SK-N-SH (cell line): ENCODE data around the gene UFM1. TPM values are rescaled to one million over a fixed set of nuclear protein-coding genes. Genes with fewer than 3 reads are reported as not detected.

Experiments
- CTCF ChIA-PET: fragments of 300-600, 350-600 bp; formaldehyde crosslinking; extraction: SDS; loops from one replicate; lab custom pipeline; 2021; lab: Yijun Ruan, JAX
- POLR2A ChIA-PET: fragments of 350-600 bp; sonication (Branson Sonifier 250); formaldehyde crosslinking; extraction: SDS; loops from one replicate; lab custom pipeline; 2020; ENCODE audit warnings: antibody characterized with exemption, inconsistent platforms; lab: Yijun Ruan, JAX
- DNase-seq: peaks from one replicate; pipeline ENCODE4 v3.0.0; 2012
- H2AFZ ChIP-seq: fragments of 200-600 bp; sonication (generic); 2 replicates; pipeline ENCODE4 v1.8.1; 2016; ENCODE audit warnings: antibody characterized with exemption, mild to moderate bottlenecking, low read depth
- H3F3A ChIP-seq: fragments of 200-600 bp; sonication (generic); replicated peaks from 2 replicates; pipeline ENCODE3; 2016; ENCODE audit warnings: antibody characterized with exemption, mild to moderate bottlenecking; ENCODE audit not compliant: insufficient read depth
- H3K27ac ChIP-seq, 2 experiments: fragments of 200-500 bp in 1 of 2; fragments of 200-600 bp in 1 of 2; sonication (Bioruptor generic) in 1 of 2; sonication (generic), shearing (Covaris generic) in 1 of 2; 2 replicates each; pipeline versions ENCODE4 v1.5.1 to v1.6.1; 2014 to 2016; ENCODE audit warnings: low read depth in 2 of 2, inconsistent platforms in 1 of 2, low read length in 1 of 2, mild to moderate bottlenecking in 1 of 2, mixed read lengths in 1 of 2
- H3K27me3 ChIP-seq: fragments of 200-600 bp; sonication (generic), shearing (Covaris generic); 2 replicates; pipeline ENCODE4 v1.6.1; 2016; ENCODE audit warnings: mixed run types; ENCODE audit not compliant: insufficient read depth
- H3K36me3 ChIP-seq, 2 experiments: fragments of 200-500 bp in 1 of 2; fragments of 200-600 bp in 1 of 2; sonication (Bioruptor generic) in 1 of 2; sonication (generic) in 1 of 2; replicated peaks in 1 of 2; 2 replicates each; pipeline versions ENCODE3 to v1.5.1; 2014 to 2016; ENCODE audit warnings: low read length in 1 of 2, mild to moderate bottlenecking in 1 of 2; ENCODE audit not compliant: insufficient read depth in 2 of 2, control insufficient read depth in 1 of 2
- H3K4me1 ChIP-seq, 2 experiments: fragments of 200-500 bp in 1 of 2; fragments of 200-600 bp in 1 of 2; sonication (Bioruptor generic) in 1 of 2; sonication (generic), shearing (Covaris generic) in 1 of 2; 2 replicates each; pipeline versions ENCODE4 v1.5.1 to v1.6.1; 2014 to 2016; ENCODE audit warnings: low read depth in 1 of 2, low read length in 1 of 2, mixed run types in 1 of 2; ENCODE audit not compliant: insufficient read depth in 2 of 2, control insufficient read depth in 1 of 2
- H3K4me2 ChIP-seq: fragments of 200-600 bp; sonication (generic), shearing (Covaris generic); 2 replicates; pipeline ENCODE4 v1.6.1; 2017; ENCODE audit warnings: mixed run types
- H3K4me3 ChIP-seq, 2 experiments: fragments of 200-500 bp in 1 of 2; fragments of 200-600 bp in 1 of 2; sonication (Bioruptor generic) in 1 of 2; sonication (generic), shearing (Covaris generic) in 1 of 2; 2 replicates each; pipeline versions ENCODE4 v1.5.1 to v1.8.1; 2014 to 2016; ENCODE audit warnings: low read depth in 2 of 2, inconsistent platforms in 1 of 2, low read length in 1 of 2, mild to moderate bottlenecking in 1 of 2, mixed read lengths in 1 of 2, moderate library complexity in 1 of 2
- H3K79me2 ChIP-seq: fragments of 200-600 bp; sonication (generic); 2 replicates; pipeline ENCODE4 v1.8.1; 2017; ENCODE audit warnings: mild to moderate bottlenecking; ENCODE audit not compliant: insufficient read depth
- H3K9ac ChIP-seq: fragments of 200-600 bp; sonication (generic); 2 replicates; pipeline ENCODE4 v1.6.1; 2017; ENCODE audit warnings: mixed run types
- H3K9me2 ChIP-seq: fragments of 200-600 bp; sonication (generic); 2 replicates; pipeline ENCODE4 v1.6.1; 2017; ENCODE audit warnings: mixed run types
- H3K9me3 ChIP-seq: fragments of 200-600 bp; sonication (generic); 2 replicates; pipeline ENCODE4 v1.6.1; 2017; ENCODE audit warnings: mixed run types, mild to moderate bottlenecking, moderate library complexity
- H4K20me1 ChIP-seq: fragments of 200-600 bp; sonication (generic); 2 replicates; pipeline ENCODE4 v1.6.1; 2017; ENCODE audit warnings: mild to moderate bottlenecking, mixed run types; ENCODE audit not compliant: insufficient read depth
- CHD2 ChIP-seq: fragments of 150-350 bp; IDR thresholded peaks from 2 replicates; pipeline ENCODE4 v1.6.1; 2018; ENCODE audit warnings: low read length; ENCODE audit not compliant: partially characterized antibody
- ELF1 ChIP-seq: IDR thresholded peaks from 2 replicates; pipeline ENCODE4 v1.4.0; 2012
- FOXJ3 ChIP-seq: sonication (generic); formaldehyde crosslinking; IDR thresholded peaks from 2 replicates; pipeline ENCODE4 v1.5.1; 2020; ENCODE audit warnings: mild to moderate bottlenecking, missing genetic modification reagents
- GATA2 ChIP-seq: sonication (generic); formaldehyde crosslinking; IDR thresholded peaks from 2 replicates; pipeline ENCODE4 v1.5.0; 2020; ENCODE audit warnings: mild to moderate bottlenecking, missing genetic modification reagents
- IRF3 ChIP-seq: fragments of 150-350 bp; IDR thresholded peaks from 2 replicates; pipeline ENCODE4 v1.6.1; 2016; ENCODE audit warnings: mild to moderate bottlenecking, low read depth, low read length
- TEAD4 ChIP-seq: IDR thresholded peaks from 2 replicates; pipeline ENCODE4 v1.4.0; 2012; ENCODE audit warnings: mild to moderate bottlenecking, borderline replicate concordance; ENCODE audit not compliant: insufficient read depth
- YY1 ChIP-seq: IDR thresholded peaks from 2 replicates; pipeline ENCODE4 v1.4.0; 2012; ENCODE audit warnings: low read depth, mild to moderate bottlenecking
- WGBS: methylation state at CpG from one replicate; pipeline ENCODE4 v1.1.6; 2017; ENCODE audit warnings: low lambda C conversion rate; 5-methylcytosine and 5-hydroxymethylcytosine counted together
- polyA plus RNA-seq, 3 experiments: library from polyadenylated mRNA; depleted of rRNA; stranded (reverse); fragments of >200 nt; gene quantifications; 2 replicates each; pipeline ENCODE4 v1.2.3, GENCODE V29; 2012
- TF ChIP-seq, protein P1 (sequence below): IDR thresholded peaks from 2 replicates; pipeline ENCODE4 v1.4.0; 2012; ENCODE audit warnings: low read depth, borderline replicate concordance

Gene UFM1
- polyA plus RNA-seq, 1 of the 3 experiments (the other 2 are of a cell fraction), result 17.0 TPM

DNA sequence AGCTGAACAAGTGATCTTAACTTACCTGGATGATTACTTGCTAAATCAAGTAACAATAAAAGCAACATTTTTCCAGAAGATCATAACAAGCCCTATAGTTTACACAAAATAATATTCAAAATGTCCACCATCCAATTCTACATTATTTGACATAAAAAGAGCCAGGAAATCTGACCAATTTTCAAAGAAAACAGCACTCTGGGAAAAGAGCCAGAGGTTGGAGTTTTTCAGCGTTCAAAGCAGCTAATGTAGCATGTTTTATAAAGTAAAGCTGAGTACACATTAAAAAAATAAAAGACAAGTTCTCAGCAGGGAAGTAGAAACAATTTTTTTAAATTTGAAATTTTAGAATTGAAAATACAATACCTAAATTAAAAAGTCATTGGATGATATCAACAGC, 62.6 kb downstream of the UFM1 start:
- Histone ChIP-seq H3K36me3 (no peaks in the 10 kb centered on the region), H4K20me1 (no peaks in the 10 kb centered on the region), H2AFZ (no peak overlapping the region), H3K9ac (no peak overlapping the region), H3K4me2 (no peak overlapping the region), H3K9me3 (no peaks in the 10 kb centered on the region), H3K27me3 (no peaks in the 10 kb centered on the region), H3K79me2 (no peaks in the 10 kb centered on the region), H3K9me2 (no peaks in the 10 kb centered on the region), H3K27ac (no peak overlapping the region), H3K4me1 (no peaks in the 10 kb centered on the region), H3F3A (no peaks in the 10 kb centered on the region), H3K4me3 (no peak overlapping the region)
- POLR2A ChIA-PET, result no interaction called here
- CTCF ChIA-PET, result interaction anchor here (0.6 kb wide), 1 partner anchor 1418 kb away, joined by 4 read pairs; no protein-coding TSS in a partner anchor
- WGBS, result 0% methylated on average over 1 of the region's 1 CpG
- DNase-seq, result no peak
- TF ChIP-seq CHD2 (no peak), YY1 (no peak), ELF1 (no peak), GATA2 (CRISPR knock-in tag) (no peak), IRF3 (no peak), FOXJ3 (CRISPR knock-in tag) (no peak), TEAD4 (no peak)
- TF ChIP-seq, protein P1, sequence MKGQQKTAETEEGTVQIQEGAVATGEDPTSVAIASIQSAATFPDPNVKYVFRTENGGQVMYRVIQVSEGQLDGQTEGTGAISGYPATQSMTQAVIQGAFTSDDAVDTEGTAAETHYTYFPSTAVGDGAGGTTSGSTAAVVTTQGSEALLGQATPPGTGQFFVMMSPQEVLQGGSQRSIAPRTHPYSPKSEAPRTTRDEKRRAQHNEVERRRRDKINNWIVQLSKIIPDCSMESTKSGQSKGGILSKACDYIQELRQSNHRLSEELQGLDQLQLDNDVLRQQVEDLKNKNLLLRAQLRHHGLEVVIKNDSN, result no peak
